K562 treated with DMSO at 1 percent for 4 hours (cell line): ENCODE data around the gene GTSE1. TPM values are rescaled to one million over a fixed set of nuclear protein-coding genes. Genes with fewer than 3 reads are reported as not detected.

ENCODE experiments used
- total RNA-seq: library from RNA; unstranded; fragments of 300-600 nt; gene quantifications from 2 replicates; pipeline ENCODE4 v1.2.3, GENCODE V29; 2022; ENCODE audit not compliant: insufficient read depth

Gene GTSE1
- total RNA-seq, result 19.5 and 30.3 TPM in 2 replicates

GRCh38 chr22:46296257-46297150 is at the start of gene GTSE1:
TSS of gene GTSE1 (plus strand) at chr22:46296870. CDS start at chr22:46297401, 531 bp downstream.

GRCh38 chr22:46250035-46250782 is 46.5 kb upstream of the GTSE1 start, which contains the start of gene CDPF1:
TSS of gene CDPF1 (minus strand) at chr22:46250293. CDS start at chr22:46248284, 2,009 bp downstream.

GRCh38 chr22:46263216-46263590 is 33.5 kb upstream of the GTSE1 start, which contains the start of gene PKDREJ:
TSS of gene PKDREJ (minus strand) at chr22:46263343. CDS start at chr22:46263322, 21 bp downstream.

GRCh38 chr22:46267431-46268279 is 29.0 kb upstream of the GTSE1 start, which contains the start of gene TTC38:
TSS of gene TTC38 (plus strand) at chr22:46268008. CDS start at chr22:46268040, 32 bp downstream.

GRCh38 chr22:46335201-46336118 is 38.8 kb downstream of the GTSE1 start, which contains the start of gene TRMU:
TSS of gene TRMU (plus strand) at chr22:46335714. CDS start at chr22:46335765, 51 bp downstream.

Other genes with a start within 250 kb of the GTSE1 start
- 2.1 and 3.6 TPM in 2 replicates for gene PPARA, start 146.3 kb upstream of the GTSE1 start, total RNA-seq
- gene CDPF1, start 46.6 kb upstream of the GTSE1 start, total RNA-seq, result 5.5 and 10.0 TPM in 2 replicates
- gene PKDREJ, start 33.5 kb upstream of the GTSE1 start, total RNA-seq, result 0.57 and 0.85 TPM in 2 replicates
- 15.2 and 23.9 TPM in 2 replicates for gene TTC38, start 28.9 kb upstream of the GTSE1 start, total RNA-seq
- 26.7 and 36.8 TPM in 2 replicates for gene TRMU, start 38.8 kb downstream of the GTSE1 start, total RNA-seq
- gene CELSR1, start 240.8 kb downstream of the GTSE1 start, total RNA-seq, result not detected in 2 replicates